K562 (cell line): ENCODE data around the gene ZBTB2. TPM values are rescaled to one million over a fixed set of nuclear protein-coding genes. Genes with fewer than 3 reads are reported as not detected.

Experiments used
- CREBBP ChIP-seq: IDR thresholded peaks from one replicate; pipeline ENCODE4 v1.6.1; 2012; ENCODE audit warnings: low read depth, mild to moderate bottlenecking, control low read depth, inconsistent platforms, low read length
- DDX20 ChIP-seq: fragments of 450-650 bp; IDR thresholded peaks from 2 replicates; pipeline ENCODE4 v1.6.1; 2016; ENCODE audit warnings: missing genetic modification characterization, low read depth, mild to moderate bottlenecking, missing compliant biosample characterization, moderate library complexity
- FOXK1 ChIP-seq: sonication (generic); formaldehyde crosslinking; IDR thresholded peaks from 2 replicates; pipeline ENCODE4 v1.8.0; 2022; ENCODE audit warnings: missing genetic modification reagents, mild to moderate bottlenecking, borderline replicate concordance
- HES1 ChIP-seq: fragments of 450-650 bp; IDR thresholded peaks from 2 replicates; pipeline ENCODE4 v1.6.1; 2016; ENCODE audit warnings: low read depth, mild to moderate bottlenecking, moderate library complexity
- HMG20B ChIP-seq: fragments of 250-450 bp; sonication (Bioruptor Pico); IDR thresholded peaks from 2 replicates; pipeline ENCODE4 v1.5.0; 2021; ENCODE audit warnings: mild to moderate bottlenecking
- KAT7 ChIP-seq: sonication (generic); formaldehyde crosslinking; IDR thresholded peaks from 2 replicates; pipeline ENCODE4 v1.8.0; 2022; ENCODE audit warnings: missing genetic modification reagents, mild to moderate bottlenecking, borderline replicate concordance
- MAZ ChIP-seq, 2 experiments: fragments of 450-650 bp in 1 of 2; sonication (generic) in 1 of 2; formaldehyde crosslinking; IDR thresholded peaks in 1 of 2; conservative IDR thresholded peaks in 1 of 2; 2 replicates each; pipeline versions ENCODE4 v1.4.0 to v1.5.0; 2020; ENCODE audit warnings: mild to moderate bottlenecking in 1 of 2, missing genetic modification reagents in 1 of 2
- MNT ChIP-seq, 2 experiments: fragments of 450-650 bp; conservative IDR thresholded peaks; 2 replicates each; pipeline ENCODE4 v1.6.1; 2017; ENCODE audit warnings: mild to moderate bottlenecking in 2 of 2, moderate library complexity in 2 of 2
- MTA2 ChIP-seq: fragments of 450-650 bp; IDR thresholded peaks from 2 replicates; pipeline ENCODE4 v1.6.1; 2016; ENCODE audit warnings: low read depth
- NR0B1 ChIP-seq: fragments of 450-650 bp; IDR thresholded peaks from one replicate; pipeline ENCODE4 v1.6.1; 2018; ENCODE audit warnings: mild to moderate bottlenecking, moderate library complexity; ENCODE audit not compliant: partially characterized antibody
- PBX2 ChIP-seq, 2 experiments: IDR thresholded peaks in 1 of 2; conservative IDR thresholded peaks in 1 of 2; 2 replicates each; pipeline ENCODE4 v1.6.1; 2016; ENCODE audit warnings: low read depth in 2 of 2, mild to moderate bottlenecking in 1 of 2, missing compliant biosample characterization in 1 of 2, missing genetic modification characterization in 1 of 2, moderate library complexity in 1 of 2
- RAD21 ChIP-seq, 2 experiments: fragments of 250-450 bp in 1 of 2; fragments of 450-650 bp in 1 of 2; sonication (Bioruptor Pico) in 1 of 2; formaldehyde crosslinking in 1 of 2; IDR thresholded peaks in 1 of 2; conservative IDR thresholded peaks in 1 of 2; 2 replicates each; pipeline versions ENCODE4 v1.4.0 to v1.8.0; 2020 to 2022; ENCODE audit warnings: mild to moderate bottlenecking in 2 of 2, moderate library complexity in 1 of 2
- RBM39 ChIP-seq: fragments of 200-400 bp; formaldehyde crosslinking; optimal IDR thresholded peaks from 2 replicates; pipeline ENCODE3; 2018; ENCODE audit warnings: low read depth, low read length
- TCFL5 ChIP-seq: fragments of 250-450 bp; sonication (Bioruptor Pico); conservative IDR thresholded peaks from 2 replicates; pipeline ENCODE4 v1.6.1; 2021; ENCODE audit warnings: mild to moderate bottlenecking, moderate library complexity, matching md5 sums
- TGIF2 ChIP-seq: sonication (generic); formaldehyde crosslinking; IDR thresholded peaks from 2 replicates; pipeline ENCODE4 v1.8.1; 2022; ENCODE audit warnings: mild to moderate bottlenecking, missing genetic modification reagents, moderate library complexity
- WHSC1 ChIP-seq: IDR thresholded peaks from one replicate; pipeline ENCODE4 v1.6.1; 2012; ENCODE audit warnings: low read length, control low read depth, inconsistent platforms
- ZBTB43 ChIP-seq: sonication (generic); formaldehyde crosslinking; IDR thresholded peaks from 2 replicates; pipeline ENCODE4 v1.8.0; 2023; ENCODE audit warnings: mild to moderate bottlenecking, missing genetic modification reagents
- ZNF174 ChIP-seq: fragments of 250-450 bp; sonication (Bioruptor Pico); IDR thresholded peaks from 2 replicates; pipeline ENCODE4 v1.4.0; 2020; ENCODE audit warnings: mild to moderate bottlenecking
- ZNF274 ChIP-seq: IDR thresholded peaks from 2 replicates; pipeline ENCODE4 v1.6.1; 2011; ENCODE audit warnings: low read depth, mild to moderate bottlenecking, low read length, moderate library complexity, borderline replicate concordance
- polyA plus RNA-seq, 8 experiments: library from polyadenylated mRNA; depleted of rRNA in 4 of 8; stranded (reverse) in 5 of 8; unstranded in 3 of 8; fragments of >200 nt; fragmentation: Nextera tagmentation in 2 of 8; fragmentation: Illumina TruSeq in 1 of 8; extraction: Ambion mirVana in 2 of 8; extraction: Trizol in 1 of 8; gene quantifications; 2 replicates each; pipeline versions ENCODE4 v1.2.1 to v1.2.3, GENCODE V29; 2011 to 2014; ENCODE audit warnings: inconsistent platforms in 1 of 8, missing spikeins in 1 of 8
- total RNA-seq, 7 experiments: library from RNA; depleted of rRNA in 6 of 7; stranded (reverse); fragments of >200 nt in 6 of 7; fragmentation: Illumina TruSeq in 2 of 7; extraction: Trizol in 2 of 7; gene quantifications; 2 replicates each; pipeline versions ENCODE4 v1.2.1 to v1.2.3, GENCODE V29; 2011 to 2021; ENCODE audit warnings: low replicate concordance in 1 of 7

ZBTB2 gene
- total and polyA plus RNA-seq, 9 of the 15 experiments (the other 6 are each of a cell fraction or from before 2014, with no cell fraction given), result 5.1 to 26.2 (median 16.4) TPM

GRCh38 chr6:151390851-151391470 is 398 bp downstream of the ZBTB2 start (continued):
- TF ChIP-seq WHSC1, result no peak
- no peak for TF ChIP-seq ZNF274
- no peak for TF ChIP-seq NR0B1
- TF ChIP-seq TCFL5 (CRISPR knock-in tag), result no peak
- TF ChIP-seq TGIF2 (CRISPR knock-in tag), result no peak
- TF ChIP-seq HMG20B, result no peak
- no peak for TF ChIP-seq RBM39
- no peak for TF ChIP-seq FOXK1 (CRISPR knock-in tag)
- no peak for TF ChIP-seq MTA2
- TF ChIP-seq RAD21 (CRISPR knock-in tag; conservative IDR thresholded peaks at IDR 0.05 in 1 of 2, IDR thresholded peaks at IDR 0.05 in 1 of 2), result 0 out of 4 replicates have a peak, but pooled peaks of 1 of the 2 experiments have one; percentile 10
- no peak for TF ChIP-seq ZNF174
- TF ChIP-seq PBX2 (CRISPR knock-in tag; IDR thresholded peaks at IDR 0.05; ENCODE audit: low read depth), result no peak
- TF ChIP-seq PBX2 (tag; conservative IDR thresholded peaks at IDR 0.05; ENCODE audit: low read depth), result no peak
- no peak for TF ChIP-seq CREBBP
- TF ChIP-seq MNT (conservative IDR thresholded peaks at IDR 0.05), result peak in 1 of 2 experiments; percentile 10; a peak in 1 of 4 replicates
- peak; percentile 96; the same call in 1 of the 2 replicates for TF ChIP-seq KAT7
- no peak for TF ChIP-seq HES1
- TF ChIP-seq MAZ (CRISPR knock-in tag; conservative IDR thresholded peaks at IDR 0.05 in 1 of 2, IDR thresholded peaks at IDR 0.05 in 1 of 2), result peak in 1 of 2 experiments; percentile 78; a peak in 2 of 4 replicates
- no peak for TF ChIP-seq DDX20
- TF ChIP-seq ZBTB43 (CRISPR knock-in tag), result no peak
